OCI-LY7 (cell line): ENCODE results near the gene USE1. TPM values are rescaled to one million over a fixed set of nuclear protein-coding genes. Genes with fewer than 3 reads are reported as not detected.

ENCODE experiments used
- BruUV-seq: library from RNA; stranded (reverse); fragments of 400-500 nt; replicated peaks from 2 replicates; lab custom pipeline; 2021; lab: Mats Ljungman, UMichigan
- CTCF ChIA-PET: fragments of 300-600 bp; sonication (Branson Sonifier 250); formaldehyde crosslinking; loops from one replicate; lab custom pipeline; 2022; ENCODE audit warnings: antibody characterized with exemption; ENCODE audit not compliant: unreplicated experiment; lab: Charles Lee
- POLR2A ChIA-PET: fragments of 300-600 bp; sonication (Branson Sonifier 250); formaldehyde crosslinking; loops from one replicate; lab custom pipeline; 2022; ENCODE audit warnings: antibody characterized with exemption; lab: Charles Lee
- DNase-seq: peaks from one replicate; pipeline ENCODE4 v3.0.0-alpha.2; 2015; ENCODE audit warnings: low spot score
- H2AFZ ChIP-seq: fragments of 200-600 bp; sonication (generic), shearing (Covaris generic); 2 replicates; pipeline ENCODE4 v1.6.1; 2014; ENCODE audit warnings: mild to moderate bottlenecking, antibody characterized with exemption, low read length, moderate library complexity
- H3K27ac ChIP-seq: fragments of 200-600 bp; sonication (generic); 2 replicates; pipeline ENCODE4 v1.5.1; 2014; ENCODE audit warnings: mixed run types, low read depth, mild to moderate bottlenecking, moderate library complexity, low read length, inconsistent platforms; ENCODE audit not compliant: poor library complexity, severe bottlenecking
- H3K36me3 ChIP-seq: fragments of 200-600 bp; sonication (generic); 2 replicates; pipeline ENCODE4 v1.6.1; 2014; ENCODE audit warnings: mild to moderate bottlenecking, antibody characterized with exemption, low read length, moderate library complexity, mixed read lengths; ENCODE audit not compliant: insufficient read depth
- H3K4me1 ChIP-seq: fragments of 200-600 bp; sonication (generic); 2 replicates; pipeline ENCODE4 v1.5.1; 2014; ENCODE audit warnings: mild to moderate bottlenecking, low read length; ENCODE audit not compliant: insufficient read depth, poor library complexity, severe bottlenecking
- H3K4me2 ChIP-seq: fragments of 200-600 bp; sonication (generic); 2 replicates; pipeline ENCODE4 v1.6.1; 2014; ENCODE audit warnings: mild to moderate bottlenecking, low read length
- H3K4me3 ChIP-seq: fragments of 200-600 bp; sonication (generic); 2 replicates; pipeline ENCODE4 v1.5.1; 2014; ENCODE audit warnings: mild to moderate bottlenecking, low read depth, low read length; ENCODE audit not compliant: poor library complexity, severe bottlenecking
- H3K79me2 ChIP-seq: fragments of 200-600 bp; sonication (generic); 2 replicates; pipeline ENCODE4 v1.6.1; 2016; ENCODE audit warnings: low read depth, mild to moderate bottlenecking, low read length, moderate library complexity, mixed read lengths; ENCODE audit not compliant: insufficient read depth
- H3K9me2 ChIP-seq: fragments of 200-600 bp; sonication (generic); 2 replicates; pipeline ENCODE4 v1.6.1; 2016; ENCODE audit warnings: mild to moderate bottlenecking, low read length, mixed read lengths; ENCODE audit not compliant: insufficient read depth
- H3K9me3 ChIP-seq: fragments of 200-600 bp; sonication (generic); 2 replicates; pipeline ENCODE4 v1.6.1; 2014; ENCODE audit warnings: mild to moderate bottlenecking, mixed run types, low read length, mixed read lengths
- H4K20me1 ChIP-seq: fragments of 200-600 bp; sonication (generic); 2 replicates; pipeline ENCODE4 v1.6.1; 2014; ENCODE audit warnings: mild to moderate bottlenecking, antibody characterized with exemption, low read length, moderate library complexity, mixed read lengths; ENCODE audit not compliant: insufficient read depth
- EZH2phosphoT487 ChIP-seq: fragments of 200-600 bp; sonication (generic); IDR thresholded peaks from 2 replicates; pipeline ENCODE4 v1.6.1; 2018; ENCODE audit warnings: low read depth, borderline replicate concordance, mild to moderate bottlenecking, mixed run types, antibody characterized with exemption, low read length, moderate library complexity, mixed read lengths
- intact Hi-C: fragments of 100-400 bp; cut with micrococcal nuclease; formaldehyde crosslinking; loops from one replicate; pipeline ENCODE4 v1.10.0; 2022; ENCODE audit not compliant: unreplicated experiment
- total RNA-seq, 2 experiments: library from RNA; depleted of rRNA in 1 of 2; stranded (reverse); fragments of >200 nt in 1 of 2; shearing (Covaris generic) in 1 of 2; gene quantifications; 2 replicates each; pipeline ENCODE4 v1.2.3, GENCODE V29; 2014 to 2022
- TF ChIP-seq, protein P1 (sequence below): fragments of 200-600 bp; sonication (generic); conservative IDR thresholded peaks from 2 replicates; pipeline ENCODE4 v1.5.1; 2014; ENCODE audit warnings: mild to moderate bottlenecking, antibody characterized with exemption, low read length, moderate library complexity, mixed read lengths

The USE1 gene
- total RNA-seq, 2 experiments from 2014 or later = 28.6 to 31.2 TPM

DNA sequence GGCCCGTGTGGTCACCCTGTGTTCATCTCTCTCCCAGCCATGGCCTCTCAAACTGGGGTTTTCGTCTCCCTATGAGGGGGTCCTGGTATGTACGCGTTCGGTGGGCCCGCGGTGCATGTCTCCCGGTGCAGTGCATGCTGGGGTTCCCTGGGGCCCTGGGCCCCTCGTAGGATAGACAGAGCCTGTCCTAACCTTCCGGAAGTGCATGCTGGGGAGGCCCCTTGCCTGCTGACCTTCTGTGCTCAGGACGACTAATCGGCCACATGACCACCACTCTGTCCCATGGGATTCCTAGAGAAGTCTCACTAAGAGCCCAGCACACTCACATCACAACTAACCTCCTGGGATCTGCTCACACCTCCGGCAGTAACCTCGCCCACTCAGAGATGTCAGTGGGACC is 4.9 kb upstream of the USE1 start:
- no peaks in the 10 kb centered on the region for H4K20me1 ChIP-seq
- H3K79me2 ChIP-seq = no peaks in the 10 kb centered on the region
- no peak for TF ChIP-seq EZH2phosphoT487
- TF ChIP-seq, protein P1, sequence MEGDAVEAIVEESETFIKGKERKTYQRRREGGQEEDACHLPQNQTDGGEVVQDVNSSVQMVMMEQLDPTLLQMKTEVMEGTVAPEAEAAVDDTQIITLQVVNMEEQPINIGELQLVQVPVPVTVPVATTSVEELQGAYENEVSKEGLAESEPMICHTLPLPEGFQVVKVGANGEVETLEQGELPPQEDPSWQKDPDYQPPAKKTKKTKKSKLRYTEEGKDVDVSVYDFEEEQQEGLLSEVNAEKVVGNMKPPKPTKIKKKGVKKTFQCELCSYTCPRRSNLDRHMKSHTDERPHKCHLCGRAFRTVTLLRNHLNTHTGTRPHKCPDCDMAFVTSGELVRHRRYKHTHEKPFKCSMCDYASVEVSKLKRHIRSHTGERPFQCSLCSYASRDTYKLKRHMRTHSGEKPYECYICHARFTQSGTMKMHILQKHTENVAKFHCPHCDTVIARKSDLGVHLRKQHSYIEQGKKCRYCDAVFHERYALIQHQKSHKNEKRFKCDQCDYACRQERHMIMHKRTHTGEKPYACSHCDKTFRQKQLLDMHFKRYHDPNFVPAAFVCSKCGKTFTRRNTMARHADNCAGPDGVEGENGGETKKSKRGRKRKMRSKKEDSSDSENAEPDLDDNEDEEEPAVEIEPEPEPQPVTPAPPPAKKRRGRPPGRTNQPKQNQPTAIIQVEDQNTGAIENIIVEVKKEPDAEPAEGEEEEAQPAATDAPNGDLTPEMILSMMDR = no peak
- DNase-seq = no peak
- intact Hi-C loops = no loop called here
- no peak overlapping the region for H3K4me2 ChIP-seq
- ChIA-PET POLR2A (no interaction called here), CTCF (no interaction called here)
- H3K9me2 ChIP-seq = no peaks in the 10 kb centered on the region
- H3K4me3 ChIP-seq = no peak overlapping the region
- H3K9me3 ChIP-seq = no peaks in the 10 kb centered on the region
- H2AFZ ChIP-seq = no peak overlapping the region
- peaks cover 36% of the 10 kb centered on the region for H3K4me1 ChIP-seq
- peaks cover 62% of the 10 kb centered on the region for H3K36me3 ChIP-seq
- BruUV-seq = no TSS peak
- H3K27ac ChIP-seq = no peak overlapping the region

- peaks cover 50% of the 10 kb centered on the region for H3K36me3 ChIP-seq
- BruUV-seq = no TSS peak
Measured at GRCh38 chr19:17211547-17212446, 3.4 kb upstream of the USE1 start.

More at GRCh38 chr19:17211547-17212446, 3.4 kb upstream of the USE1 start:
- no peak for DNase-seq
- Histone ChIP-seq H3K9me2 (no peaks in the 10 kb centered on the region), H2AFZ (no peak overlapping the region), H3K9me3 (no peaks in the 10 kb centered on the region), H3K79me2 (no peaks in the 10 kb centered on the region), H3K4me1 (peaks cover 44% of the 10 kb centered on the region), H3K27ac (no peak overlapping the region), H4K20me1 (no peaks in the 10 kb centered on the region), H3K4me2 (no peak overlapping the region), H3K4me3 (no peak overlapping the region)
- ChIA-PET POLR2A (no interaction called here), CTCF (no interaction called here)
- no peak for TF ChIP-seq EZH2phosphoT487
- TF ChIP-seq, protein P1 = no peak
- intact Hi-C loops = no loop called here
